Measurements from ENCODE around the gene CADPS. TPM values are rescaled to one million over a fixed set of nuclear protein-coding genes. Genes with fewer than 3 reads are reported as not detected.

The CADPS gene
- total RNA-seq, 2 experiments from 2014 or later, result not detected

GRCh38 chr3:62805580-62806277, 69.5 kb downstream of the CADPS start:
- no peaks in the 10 kb centered on the region for H3K4me1 Mint-ChIP-seq
- H3K36me3 Mint-ChIP-seq, result no peaks in the 10 kb centered on the region
- H3K27me3 Mint-ChIP-seq, result no peaks in the 10 kb centered on the region
- H3K27ac Mint-ChIP-seq, result no peak overlapping the region
- no peak overlapping the region for H3K4me3 Mint-ChIP-seq
- no peak for DNase-seq
- H3K9me3 Mint-ChIP-seq, result no peaks in the 10 kb centered on the region

DNA sequence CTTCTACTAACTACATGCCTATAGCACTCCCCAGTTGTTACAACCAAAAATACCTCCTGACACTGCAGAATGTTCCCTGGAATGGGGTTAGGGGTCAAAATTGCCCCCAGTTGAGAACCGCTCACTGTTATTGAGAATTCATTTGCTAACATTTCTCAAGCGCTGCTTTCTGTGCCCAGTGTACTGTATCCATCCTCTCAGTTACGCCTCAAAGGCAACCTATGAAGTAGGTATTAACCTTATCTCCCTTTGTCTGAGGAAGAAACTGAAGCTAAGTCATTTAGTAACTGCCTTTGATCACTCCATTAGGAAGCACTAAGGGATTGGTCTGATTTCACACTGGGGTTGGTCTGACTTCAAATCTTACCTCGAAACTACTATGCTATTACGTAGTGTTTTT, 70.1 kb downstream of the CADPS start:
- H3K27ac Mint-ChIP-seq, result no peak overlapping the region
- no peak for DNase-seq
- H3K4me3 Mint-ChIP-seq, result no peak overlapping the region
- no peaks in the 10 kb centered on the region for H3K4me1 Mint-ChIP-seq
- H3K9me3 Mint-ChIP-seq, result no peaks in the 10 kb centered on the region
- H3K36me3 Mint-ChIP-seq, result no peaks in the 10 kb centered on the region
- no peaks in the 10 kb centered on the region for H3K27me3 Mint-ChIP-seq

DNA sequence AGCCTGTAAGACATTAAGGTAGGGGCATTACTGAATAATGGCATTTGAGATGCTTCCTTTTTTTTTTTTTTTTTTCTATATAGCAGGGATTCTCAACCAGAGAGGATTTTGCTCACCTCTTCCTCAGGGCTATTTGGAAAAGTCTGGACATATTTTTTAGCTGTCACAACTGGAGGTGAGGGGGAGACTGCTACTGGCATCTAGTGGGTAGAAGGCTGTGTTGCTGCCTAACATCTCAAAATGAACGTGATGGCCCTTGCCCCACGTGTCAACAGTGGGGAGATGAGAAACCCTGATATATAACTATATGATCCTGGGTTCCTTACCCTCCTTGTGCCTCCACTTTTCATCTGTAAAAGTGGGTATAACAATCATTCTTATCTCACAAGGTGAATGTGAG, 71.9 kb downstream of the CADPS start:
- Mint-ChIP-seq H3K4me1 (no peaks in the 10 kb centered on the region), H3K9me3 (no peaks in the 10 kb centered on the region), H3K27ac (no peak overlapping the region), H3K4me3 (no peak overlapping the region), H3K36me3 (no peaks in the 10 kb centered on the region), H3K27me3 (no peaks in the 10 kb centered on the region)
- DNase-seq, result no peak

DNA sequence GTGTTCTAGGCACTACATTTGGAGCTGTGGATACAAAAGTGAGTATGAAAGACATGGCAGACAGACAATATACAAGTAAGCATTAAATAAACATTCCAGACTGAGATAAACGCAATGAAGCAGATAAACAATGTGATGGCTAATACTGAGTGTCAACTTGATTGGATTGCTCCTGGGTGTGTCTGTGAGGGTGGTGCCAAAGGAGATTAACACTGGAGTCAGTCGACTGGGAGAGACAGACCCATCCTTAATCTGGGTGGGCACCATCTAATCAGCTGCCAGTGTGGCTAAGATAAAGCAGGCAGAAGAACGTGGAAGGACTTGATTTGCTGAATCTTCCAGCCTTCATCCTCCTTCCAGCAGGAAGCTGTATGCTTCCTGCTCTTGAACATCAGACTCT, 77.2 kb downstream of the CADPS start:
- Mint-ChIP-seq H3K4me1 (no peaks in the 10 kb centered on the region), H3K9me3 (no peaks in the 10 kb centered on the region), H3K4me3 (no peak overlapping the region), H3K36me3 (no peaks in the 10 kb centered on the region), H3K27ac (no peak overlapping the region), H3K27me3 (no peaks in the 10 kb centered on the region)
- DNase-seq, result no peak

GRCh38 chr3:62797132-62797531, 78.1 kb downstream of the CADPS start:
- Mint-ChIP-seq H3K9me3 (no peaks in the 10 kb centered on the region), H3K4me3 (no peak overlapping the region), H3K4me1 (no peaks in the 10 kb centered on the region), H3K27me3 (no peaks in the 10 kb centered on the region), H3K27ac (no peak overlapping the region), H3K36me3 (no peaks in the 10 kb centered on the region)
- no peak for DNase-seq

DNA sequence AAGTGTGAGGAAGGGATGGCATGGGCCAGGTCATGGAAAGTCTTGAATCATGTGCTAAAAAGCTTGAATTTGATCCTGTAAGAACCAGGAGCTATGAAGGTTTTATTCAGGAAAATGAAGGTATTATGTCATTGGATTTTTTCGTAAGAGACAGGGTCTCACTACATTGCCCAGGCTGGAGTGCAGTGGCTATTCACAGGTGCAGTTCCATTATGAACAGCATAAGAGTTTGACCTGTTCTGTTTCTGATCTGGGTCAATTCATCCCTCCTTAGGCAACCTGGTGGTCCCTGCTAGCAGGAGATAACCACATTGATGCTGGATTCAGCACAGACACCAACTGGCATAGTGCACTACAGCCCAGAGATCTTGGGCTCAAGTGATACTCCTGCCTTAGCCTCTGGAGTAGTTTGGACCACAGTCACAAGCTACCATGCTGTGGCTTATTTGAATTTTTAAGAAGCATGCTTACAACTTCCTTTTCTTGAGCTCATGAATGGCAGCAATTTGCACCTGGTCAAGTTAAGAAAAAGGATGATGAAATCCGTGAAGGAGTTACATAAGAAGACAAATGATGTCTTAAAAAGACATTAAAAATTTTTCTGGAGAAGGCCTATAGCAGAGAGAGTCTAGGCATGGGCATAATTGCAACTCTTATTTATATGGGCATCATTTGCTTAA, 79.1 kb downstream of the CADPS start:
- DNase-seq, result no peak
- Mint-ChIP-seq H3K36me3 (no peaks in the 10 kb centered on the region), H3K27ac (no peak overlapping the region), H3K27me3 (no peaks in the 10 kb centered on the region), H3K4me1 (no peaks in the 10 kb centered on the region), H3K9me3 (no peaks in the 10 kb centered on the region), H3K4me3 (no peak overlapping the region)

GRCh38 chr3:62793946-62794345, 81.3 kb downstream of the CADPS start:
- Mint-ChIP-seq H3K9me3 (no peaks in the 10 kb centered on the region), H3K27ac (no peak overlapping the region), H3K4me3 (no peak overlapping the region)

GRCh38 chr3:62785384-62785783, 89.8 kb downstream of the CADPS start:
- Mint-ChIP-seq H3K36me3 (no peaks in the 10 kb centered on the region), H3K27me3 (no peaks in the 10 kb centered on the region), H3K27ac (no peak overlapping the region), H3K4me1 (no peaks in the 10 kb centered on the region), H3K9me3 (no peaks in the 10 kb centered on the region), H3K4me3 (no peak overlapping the region)
- DNase-seq, result no peak

More at GRCh38 chr3:62793946-62794345, 81.3 kb downstream of the CADPS start:
- no peaks in the 10 kb centered on the region for H3K27me3 Mint-ChIP-seq
- no peaks in the 10 kb centered on the region for H3K36me3 Mint-ChIP-seq
- DNase-seq, result no peak
- H3K4me1 Mint-ChIP-seq, result no peaks in the 10 kb centered on the region

- H3K4me1 Mint-ChIP-seq, result no peaks in the 10 kb centered on the region
- DNase-seq, result no peak
- no peaks in the 10 kb centered on the region for H3K27me3 Mint-ChIP-seq
- H3K27ac Mint-ChIP-seq, result no peak overlapping the region
- no peaks in the 10 kb centered on the region for H3K36me3 Mint-ChIP-seq
- H3K9me3 Mint-ChIP-seq, result no peaks in the 10 kb centered on the region
- no peak overlapping the region for H3K4me3 Mint-ChIP-seq
Measured at GRCh38 chr3:62781121-62781520, 94.1 kb downstream of the CADPS start.

DNA sequence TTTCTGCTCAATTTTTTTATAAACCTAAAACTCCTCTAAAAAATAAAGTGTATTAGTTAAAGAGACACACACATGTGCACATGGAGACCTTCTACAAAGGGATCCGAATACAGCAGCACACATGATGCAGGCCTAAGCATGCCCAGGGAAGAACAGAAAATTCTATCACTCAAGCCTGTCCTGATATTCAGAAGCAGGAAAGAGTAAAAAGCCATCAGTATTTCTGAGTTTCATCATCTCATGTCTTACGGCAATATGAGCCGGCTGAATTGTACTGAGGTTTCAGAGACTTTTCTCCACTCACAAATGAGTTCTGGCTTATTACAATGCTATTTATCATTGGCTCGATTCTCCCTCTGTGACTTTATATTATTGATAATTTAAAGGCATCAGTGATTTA, 97.5 kb downstream of the CADPS start:
- Mint-ChIP-seq H3K27ac (no peak overlapping the region), H3K9me3 (no peaks in the 10 kb centered on the region), H3K4me1 (no peaks in the 10 kb centered on the region), H3K4me3 (no peak overlapping the region), H3K36me3 (no peaks in the 10 kb centered on the region), H3K27me3 (no peaks in the 10 kb centered on the region)
- no peak for DNase-seq

DNA sequence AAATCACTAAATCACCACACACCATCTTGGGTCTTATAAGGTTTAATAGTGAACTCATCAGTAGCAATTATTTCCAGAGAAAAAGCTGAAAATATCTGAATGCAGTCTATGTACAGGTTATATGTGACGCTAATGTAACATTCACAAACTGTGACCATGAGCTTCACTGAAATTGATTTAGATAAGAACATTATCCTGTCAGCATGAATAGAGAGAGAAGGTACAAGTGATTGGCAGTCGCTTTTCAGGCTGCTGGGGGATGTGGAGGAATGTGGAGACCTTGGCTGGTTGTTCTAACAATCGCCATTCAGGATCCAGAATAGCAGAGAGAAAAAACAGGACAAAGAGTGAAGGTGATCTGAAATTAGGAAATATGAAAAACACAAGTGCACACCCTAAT, 98.1 kb downstream of the CADPS start:
- Mint-ChIP-seq H3K4me3 (no peak overlapping the region), H3K27me3 (no peaks in the 10 kb centered on the region), H3K4me1 (no peaks in the 10 kb centered on the region), H3K9me3 (no peaks in the 10 kb centered on the region), H3K36me3 (no peaks in the 10 kb centered on the region), H3K27ac (no peak overlapping the region)
- DNase-seq, result no peak

DNA sequence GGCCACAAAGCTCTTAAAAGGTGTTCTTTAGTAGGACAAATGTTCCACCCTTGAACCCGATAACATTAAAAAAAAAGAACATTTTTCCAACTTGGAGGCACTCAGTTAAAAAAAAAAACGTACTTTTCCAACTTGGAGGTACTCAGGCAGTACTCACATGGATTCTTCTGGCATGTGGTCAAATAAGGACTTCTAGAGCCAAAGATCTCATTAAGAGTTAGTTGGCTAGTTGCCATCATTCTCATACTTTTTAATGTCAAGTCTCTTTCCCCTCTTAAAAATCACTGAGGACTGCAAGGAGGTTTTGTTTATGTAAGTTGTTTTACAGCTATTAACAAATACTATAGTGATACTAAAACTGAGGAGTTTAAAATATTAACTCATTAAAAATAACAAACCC, 101.0 kb downstream of the CADPS start:
- no peak for DNase-seq

GRCh38 chr3:62771331-62772072, 103.7 kb downstream of the CADPS start:
- H3K9me3 Mint-ChIP-seq, result no peaks in the 10 kb centered on the region
- no peak for DNase-seq
- no peak overlapping the region for H3K27ac Mint-ChIP-seq
- no peaks in the 10 kb centered on the region for H3K36me3 Mint-ChIP-seq
- no peak overlapping the region for H3K4me3 Mint-ChIP-seq
- no peaks in the 10 kb centered on the region for H3K27me3 Mint-ChIP-seq
- H3K4me1 Mint-ChIP-seq, result no peaks in the 10 kb centered on the region

More for the DNA sequence above, 101.0 kb downstream of the CADPS start:
- no peaks in the 10 kb centered on the region for H3K27me3 Mint-ChIP-seq
- H3K9me3 Mint-ChIP-seq, result no peaks in the 10 kb centered on the region
- no peaks in the 10 kb centered on the region for H3K36me3 Mint-ChIP-seq
- H3K4me3 Mint-ChIP-seq, result no peak overlapping the region
- no peaks in the 10 kb centered on the region for H3K4me1 Mint-ChIP-seq
- no peak overlapping the region for H3K27ac Mint-ChIP-seq

GRCh38 chr3:62768896-62769295, 106.3 kb downstream of the CADPS start:
- H3K27me3 Mint-ChIP-seq, result no peaks in the 10 kb centered on the region
- no peaks in the 10 kb centered on the region for H3K4me1 Mint-ChIP-seq
- H3K9me3 Mint-ChIP-seq, result no peaks in the 10 kb centered on the region
- no peaks in the 10 kb centered on the region for H3K36me3 Mint-ChIP-seq
- no peak overlapping the region for H3K4me3 Mint-ChIP-seq
- no peak for DNase-seq
- no peak overlapping the region for H3K27ac Mint-ChIP-seq

DNA sequence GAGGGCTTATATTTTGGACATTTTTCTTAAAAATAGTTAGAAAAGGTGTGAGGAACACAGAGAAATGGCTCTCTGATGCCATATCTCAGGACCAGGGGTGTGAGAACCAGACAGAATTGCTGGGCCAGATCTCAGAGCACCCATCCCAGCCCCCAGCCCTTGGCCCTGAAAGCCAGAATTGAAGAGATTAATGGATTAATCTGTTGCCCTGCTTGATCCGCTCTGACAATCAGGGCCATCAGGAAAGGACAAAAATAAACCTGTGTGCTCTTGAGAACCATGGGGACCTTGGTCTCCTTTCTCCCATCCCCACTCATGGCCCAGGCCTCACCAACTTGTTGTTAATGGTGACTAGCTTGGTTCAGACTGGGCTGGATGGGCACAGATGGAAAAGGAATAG, 113.5 kb downstream of the CADPS start:
- no peak for DNase-seq
- no peaks in the 10 kb centered on the region for H3K36me3 Mint-ChIP-seq
- H3K9me3 Mint-ChIP-seq, result no peaks in the 10 kb centered on the region
- H3K4me3 Mint-ChIP-seq, result no peak overlapping the region
- no peak overlapping the region for H3K27ac Mint-ChIP-seq
- no peaks in the 10 kb centered on the region for H3K27me3 Mint-ChIP-seq
- H3K4me1 Mint-ChIP-seq, result no peaks in the 10 kb centered on the region

All from activated naive CD8-positive, alpha-beta T cell treated with anti-CD3 and anti-CD28 coated beads for 36 hours (primary cell).